Endothelial cell of umbilical vein (primary cell): ENCODE data around the gene SLC25A13. TPM values are rescaled to one million over a fixed set of nuclear protein-coding genes. Genes with fewer than 3 reads are reported as not detected.

Experiments used
- BruUV-seq: library from RNA; stranded (reverse); fragments of 400-500 nt; replicated peaks from 2 replicates; lab custom pipeline; 2021; lab: Mats Ljungman, UMichigan
- CTCF ChIA-PET: fragments of 300-600, 350-600 bp; sonication (Branson Sonifier 250); formaldehyde crosslinking; loops from one replicate; lab custom pipeline; 2021; ENCODE audit warnings: antibody characterized with exemption, inconsistent platforms; lab: Charles Lee
- POLR2A ChIA-PET: fragments of 300-600, 350-600 bp; sonication (Branson Sonifier 250); formaldehyde crosslinking; loops from one replicate; lab custom pipeline; 2021; ENCODE audit warnings: antibody characterized with exemption, inconsistent platforms; lab: Charles Lee
- DNase-seq: peaks from one replicate; pipeline ENCODE4 v3.0.0-alpha.2; 2011; ENCODE audit warnings: low read depth, low spot score
- FAIRE-seq: peaks from 2 replicates; lab custom pipeline; 2011; peaks lifted over from hg19 to GRCh38; lab: Jason Lieb, UNC
- H2AFZ ChIP-seq: 2 replicates; pipeline ENCODE4 v1.6.0; 2012; ENCODE audit warnings: low read depth, low read length, control low read depth, inconsistent platforms
- H3K27ac ChIP-seq: 2 replicates; pipeline ENCODE4 v1.5.1; 2011; ENCODE audit warnings: low read depth, mild to moderate bottlenecking, control low read depth, low read length, moderate library complexity; ENCODE audit not compliant: insufficient read depth
- H3K27me3 ChIP-seq, 2 experiments: 2 replicates each; pipeline versions ENCODE4 v1.6.0 to v1.6.1; 2011; ENCODE audit warnings: low read length in 2 of 2, mixed read lengths in 1 of 2; ENCODE audit not compliant: control insufficient read depth in 2 of 2, insufficient read depth in 2 of 2
- H3K36me3 ChIP-seq, 2 experiments: 2 replicates in 1 of 2; 3 replicates in 1 of 2; pipeline ENCODE4 v1.5.1; 2011; ENCODE audit warnings: low read length in 2 of 2, mild to moderate bottlenecking in 1 of 2, moderate library complexity in 1 of 2; ENCODE audit not compliant: control insufficient read depth in 2 of 2, insufficient read depth in 2 of 2; ENCODE audit errors: extremely low read depth in 1 of 2
- H3K4me1 ChIP-seq: 3 replicates; pipeline ENCODE4 v1.5.1; 2011; ENCODE audit warnings: mild to moderate bottlenecking, low read length; ENCODE audit not compliant: control insufficient read depth, insufficient read depth; ENCODE audit errors: extremely low read depth
- H3K4me2 ChIP-seq: 2 replicates; pipeline ENCODE4 v1.6.1; 2011; ENCODE audit warnings: low read length, control low read depth, mixed read lengths; ENCODE audit not compliant: insufficient read depth
- H3K4me3 ChIP-seq, 3 experiments: fragments of 200-600 bp in 1 of 3; sonication (generic), shearing (Covaris generic) in 1 of 3; replicated peaks in 1 of 3; 2 replicates each; pipeline ENCODE4 v1.5.1; 2011 to 2016; ENCODE audit warnings: control low read depth in 3 of 3, low read length in 3 of 3, mild to moderate bottlenecking in 2 of 3, inconsistent platforms in 1 of 3, low read depth in 1 of 3, moderate library complexity in 1 of 3; ENCODE audit not compliant: insufficient read depth in 1 of 3
- H3K79me2 ChIP-seq: 2 replicates; pipeline ENCODE4 v1.6.0; 2012; ENCODE audit warnings: low read length, inconsistent platforms; ENCODE audit not compliant: control insufficient read depth, insufficient read depth
- H3K9ac ChIP-seq: replicated peaks from 2 replicates; pipeline ENCODE3; 2011; ENCODE audit warnings: low read length, control low read depth; ENCODE audit not compliant: insufficient read depth; ENCODE audit errors: extremely low read depth
- H3K9me1 ChIP-seq: replicated peaks from 3 replicates; pipeline ENCODE4 v1.6.0; 2011; ENCODE audit warnings: mild to moderate bottlenecking, low read length; ENCODE audit not compliant: control insufficient read depth, insufficient read depth; ENCODE audit errors: extremely low read depth
- H3K9me3 ChIP-seq: replicated peaks from 2 replicates; pipeline ENCODE4 v1.5.1; 2012; ENCODE audit warnings: low read length, inconsistent platforms; ENCODE audit not compliant: control insufficient read depth, insufficient read depth
- H4K20me1 ChIP-seq: replicated peaks from 2 replicates; pipeline ENCODE3; 2011; ENCODE audit warnings: mild to moderate bottlenecking, low read length; ENCODE audit not compliant: control insufficient read depth, insufficient read depth; ENCODE audit errors: extremely low read depth
- CTCF ChIP-seq, 2 donors: IDR thresholded peaks; 1 replicate in 1 of 2; 2 replicates in 1 of 2; pipeline ENCODE4 v1.5.1; 2011; ENCODE audit warnings: low read length in 2 of 2, mild to moderate bottlenecking in 2 of 2, moderate library complexity in 2 of 2, control low read depth in 1 of 2, inconsistent platforms in 1 of 2, low read depth in 1 of 2; ENCODE audit not compliant: insufficient read depth in 1 of 2; ENCODE audit errors: extremely low read depth in 1 of 2
- EZH2 ChIP-seq: IDR thresholded peaks from 2 replicates; pipeline ENCODE4 v1.6.1; 2012; ENCODE audit warnings: borderline replicate concordance, low read depth, mild to moderate bottlenecking, moderate library complexity, low read length, inconsistent platforms; ENCODE audit not compliant: severe bottlenecking
- FOS ChIP-seq: IDR thresholded peaks from 2 replicates; pipeline ENCODE4 v1.6.1; 2011; ENCODE audit warnings: mild to moderate bottlenecking, low read length, moderate library complexity, borderline replicate concordance; ENCODE audit not compliant: insufficient read depth
- GATA2 ChIP-seq: IDR thresholded peaks from 2 replicates; pipeline ENCODE4 v1.7.0; 2011; ENCODE audit warnings: low read depth, mild to moderate bottlenecking, moderate library complexity, mixed read lengths, low read length; ENCODE audit not compliant: insufficient read length, insufficient read depth
- JUN ChIP-seq: IDR thresholded peaks from 2 replicates; pipeline ENCODE4 v1.6.1; 2011; ENCODE audit warnings: borderline replicate concordance, low read depth; ENCODE audit not compliant: insufficient read length, insufficient read depth
- MAX ChIP-seq: IDR thresholded peaks from 2 replicates; pipeline ENCODE4 v1.6.1; 2011; ENCODE audit not compliant: insufficient read depth, insufficient read length
- MYC ChIP-seq: IDR thresholded peaks from one replicate; pipeline ENCODE4 v1.6.1; 2011; ENCODE audit warnings: mild to moderate bottlenecking, low read depth, low read length
- POLR2A ChIP-seq: IDR thresholded peaks from 2 replicates; pipeline ENCODE4 v1.6.1; 2012; ENCODE audit warnings: low read depth, mild to moderate bottlenecking, control low read depth, low read length
- POLR2AphosphoS5 ChIP-seq: IDR thresholded peaks from 2 replicates; pipeline ENCODE4 v1.6.1; 2012; ENCODE audit warnings: low read depth, mild to moderate bottlenecking, control low read depth, low read length, moderate library complexity; ENCODE audit not compliant: insufficient read depth
- dilution Hi-C: fragments of 300-500 bp; cut with MboI; formaldehyde crosslinking; loops from one replicate; pipeline ENCODE4 v1.15.0; 2019; ENCODE audit warnings: low sequenced_read_pairs; ENCODE audit not compliant: extremely low pct_ligation_motif_present
- intact Hi-C: fragments of 100-400 bp; cut with micrococcal nuclease; formaldehyde crosslinking; loops from one replicate; pipeline ENCODE4 v1.10.0; 2022
- polyA plus RNA-seq, 4 experiments: library from polyadenylated mRNA; depleted of rRNA in 3 of 4; stranded (reverse) in 3 of 4; unstranded in 1 of 4; fragments of >200 nt; gene quantifications; 2 replicates each; pipeline versions ENCODE4 v1.2.1 to v1.2.3, GENCODE V29; 2011 to 2012; ENCODE audit warnings: missing spikeins in 1 of 4
- total RNA-seq: library from RNA; stranded (reverse); gene quantifications from 2 replicates; pipeline ENCODE4 v1.2.3, GENCODE V29; 2021

The SLC25A13 gene
- total and polyA plus RNA-seq, 2 donors (not counting 3 experiments of a cell fraction or from before 2014, with no cell fraction given): 13.2 to 34.4 TPM

GRCh38 chr7:96219378-96220130, 102.3 kb downstream of the SLC25A13 start:
- BruUV-seq: no TSS peak
- Histone ChIP-seq H3K36me3 (no peaks in the 10 kb centered on the region), H2AFZ (no peak overlapping the region), H3K9me3 (no peaks in the 10 kb centered on the region), H3K9ac (no peak overlapping the region), H3K27me3 (no peaks in the 10 kb centered on the region), H3K79me2 (no peaks in the 10 kb centered on the region), H3K4me1 (no peaks in the 10 kb centered on the region), H4K20me1 (no peaks in the 10 kb centered on the region), H3K4me2 (no peak overlapping the region), H3K9me1 (no peaks in the 10 kb centered on the region), H3K27ac (no peak overlapping the region), H3K4me3 (no peak overlapping the region)
- dilution Hi-C loops (no loop called here), intact Hi-C loops (loop anchor here (5.0 kb wide), 2 partner anchors 103 to 302 kb away; partner anchors contain the start of gene SLC25A13)
- TF ChIP-seq MYC: no peak
- no peak for TF ChIP-seq POLR2A
- no peak for TF ChIP-seq GATA2
- no peak for TF ChIP-seq CTCF (IDR thresholded peaks at IDR 0.05; ENCODE audit: extremely low read depth in 1 of 2, insufficient read depth in 1 of 2, low read depth in 1 of 2, low read length in 2 of 2)
- no peak for TF ChIP-seq EZH2
- TF ChIP-seq POLR2AphosphoS5: no peak
- TF ChIP-seq JUN: no peak
- TF ChIP-seq MAX: no peak
- TF ChIP-seq FOS: no peak
- ChIA-PET POLR2A (no interaction called here), CTCF (interaction anchor here (1.0 kb wide), 1 partner anchor 16 kb away, joined by 3 read pairs; no protein-coding TSS in a partner anchor)
- FAIRE-seq (no peak), DNase-seq (peak; percentile 59)
